GM23248 (cell line): Measurements from ENCODE around the gene SLC66A1. TPM values are rescaled to one million over a fixed set of nuclear protein-coding genes. Genes with fewer than 3 reads are reported as not detected.

Experiments
- DNase-seq: peaks from one replicate; pipeline ENCODE4 v3.0.0-alpha.2; 2015
- H2AFZ ChIP-seq: fragments of 200-600 bp; sonication (generic); 2 replicates; pipeline ENCODE4 v1.6.1; 2016; ENCODE audit warnings: antibody characterized with exemption
- H3F3A ChIP-seq: fragments of 200-600 bp; sonication (generic); 2 replicates; pipeline ENCODE4 v1.6.1; 2016; ENCODE audit warnings: mild to moderate bottlenecking, antibody characterized with exemption, mixed run types; ENCODE audit not compliant: insufficient read depth
- H3K27ac ChIP-seq: fragments of 200-600 bp; sonication (generic); 2 replicates; pipeline ENCODE4 v1.5.1; 2016; ENCODE audit warnings: mild to moderate bottlenecking
- H3K27me3 ChIP-seq: fragments of 200-600 bp; sonication (generic); replicated peaks from 2 replicates; pipeline ENCODE4 v1.6.1; 2016; ENCODE audit warnings: mild to moderate bottlenecking; ENCODE audit not compliant: insufficient read depth
- H3K36me3 ChIP-seq: fragments of 200-600 bp; sonication (generic); 2 replicates; pipeline ENCODE4 v1.6.1; 2016; ENCODE audit warnings: low read depth, mild to moderate bottlenecking
- H3K4me1 ChIP-seq: fragments of 200-600 bp; sonication (generic); 2 replicates; pipeline ENCODE4 v1.6.1; 2016; ENCODE audit warnings: mild to moderate bottlenecking; ENCODE audit not compliant: insufficient read depth
- H3K4me2 ChIP-seq: fragments of 200-600 bp; sonication (generic); one replicate; pipeline ENCODE4 v1.6.1; 2016; ENCODE audit warnings: mild to moderate bottlenecking; ENCODE audit not compliant: unreplicated experiment
- H3K4me3 ChIP-seq: fragments of 200-600 bp; sonication (generic); 2 replicates; pipeline ENCODE4 v1.5.1; 2016; ENCODE audit warnings: mild to moderate bottlenecking
- H3K79me2 ChIP-seq: fragments of 200-600 bp; sonication (generic); 2 replicates; pipeline ENCODE4 v1.6.1; 2016; ENCODE audit warnings: mild to moderate bottlenecking; ENCODE audit not compliant: insufficient read depth
- H3K9ac ChIP-seq: fragments of 200-600 bp; sonication (generic); 2 replicates; pipeline ENCODE4 v1.6.1; 2016; ENCODE audit warnings: mild to moderate bottlenecking
- H3K9me2 ChIP-seq: fragments of 200-600 bp; sonication (generic); 2 replicates; pipeline ENCODE4 v1.6.1; 2016; ENCODE audit warnings: mixed run types, mild to moderate bottlenecking, moderate library complexity; ENCODE audit not compliant: insufficient read depth
- H3K9me3 ChIP-seq: fragments of 200-600 bp; sonication (generic); one replicate; pipeline ENCODE4 v1.6.1; 2017; ENCODE audit warnings: low read depth
- H4K20me1 ChIP-seq: fragments of 200-600 bp; sonication (generic); 2 replicates; pipeline ENCODE4 v1.6.0; 2016; ENCODE audit not compliant: insufficient read depth
- EZH2 ChIP-seq: fragments of 200-600 bp; sonication (generic); IDR thresholded peaks from 2 replicates; pipeline ENCODE4 v1.6.1; 2018; ENCODE audit warnings: antibody characterized with exemption, mild to moderate bottlenecking; ENCODE audit not compliant: insufficient read depth, poor library complexity, severe bottlenecking
- EZH2phosphoT487 ChIP-seq: fragments of 200-600 bp; sonication (generic); IDR thresholded peaks from 2 replicates; pipeline ENCODE4 v1.6.1; 2018; ENCODE audit warnings: antibody characterized with exemption, moderate library complexity, mild to moderate bottlenecking, low read depth; ENCODE audit not compliant: insufficient read depth
- WGBS, 2 experiments: methylation state at CpG; one replicate each; pipeline ENCODE4 v1.1.6; 2015 to 2017; ENCODE audit warnings: low lambda C conversion rate in 2 of 2, low coverage in 1 of 2; ENCODE audit errors: missing lambda C conversion rate in 2 of 2; 5-methylcytosine and 5-hydroxymethylcytosine counted together
- in situ Hi-C: fragments of 300-500 bp; cut with MboI; formaldehyde crosslinking; loops from 2 replicates; pipeline ENCODE4 v1.15.0; 2020
- polyA plus RNA-seq: library from polyadenylated mRNA; unstranded; fragments of >200 nt; fragmentation: Nextera tagmentation; extraction: Ambion mirVana; gene quantifications from 2 replicates; pipeline ENCODE4 v1.2.1, GENCODE V29; 2016
- total RNA-seq: library from RNA; depleted of rRNA; stranded (reverse); fragments of >200 nt; shearing (Covaris generic); gene quantifications from 2 replicates; pipeline ENCODE4 v1.2.3, GENCODE V29; 2014

The SLC66A1 gene
- total and polyA plus RNA-seq, 2 experiments from 2014 or later, result 13.5 to 16.2 TPM

DNA sequence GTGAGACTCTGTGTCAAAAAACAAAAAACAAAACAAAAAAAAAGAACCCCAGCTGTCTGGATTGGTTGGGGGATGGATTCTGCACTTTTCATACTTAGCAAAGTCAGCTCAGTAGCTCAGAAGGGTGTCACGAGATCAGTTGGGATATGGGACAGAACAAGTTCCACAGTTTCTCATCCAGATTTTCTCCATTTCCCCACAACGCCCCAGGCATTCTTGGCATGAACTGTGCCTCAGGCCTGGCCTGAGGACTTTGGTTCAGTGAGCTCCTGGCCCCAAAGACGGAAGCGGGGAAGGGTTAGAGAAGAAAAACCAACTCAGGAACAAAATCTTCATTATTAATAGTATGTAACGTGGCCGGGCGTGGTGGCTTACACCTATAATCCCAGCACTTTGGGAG, 2.1 kb upstream of the SLC66A1 start:
- no peaks in the 10 kb centered on the region for H3K27me3 ChIP-seq
- H4K20me1 ChIP-seq, result no peaks in the 10 kb centered on the region; the same call in 1 of the 2 replicates
- peak overlapping the region; percentile 31; the same call in 1 of the 2 replicates for H3K27ac ChIP-seq
- peaks cover 35% of the 10 kb centered on the region for H3K79me2 ChIP-seq
- H3K9me3 ChIP-seq, result no peaks in the 10 kb centered on the region
- no peak for DNase-seq
- no peak overlapping the region for H3K4me3 ChIP-seq
- TF ChIP-seq EZH2 (no peak), EZH2phosphoT487 (no peak)
- H3K9ac ChIP-seq, result peak overlapping the region; percentile 8; the same call in 1 of the 2 replicates
- 0 out of 2 replicates have a peak, but pooled peaks cover 8% of the 10 kb centered on the region for H3F3A ChIP-seq
- in situ Hi-C loops, result no loop called here
- H3K4me2 ChIP-seq, result peak overlapping the region; percentile 5
- peaks cover 16% of the 10 kb centered on the region; the same call in 1 of the 2 replicates for H3K36me3 ChIP-seq
- WGBS, 2 experiments, result 56 to 60% methylated on average over 7 of the region's 7 CpGs
- H3K9me2 ChIP-seq, result no peaks in the 10 kb centered on the region
- no peak overlapping the region for H2AFZ ChIP-seq
- H3K4me1 ChIP-seq, result peaks cover 16% of the 10 kb centered on the region

DNA sequence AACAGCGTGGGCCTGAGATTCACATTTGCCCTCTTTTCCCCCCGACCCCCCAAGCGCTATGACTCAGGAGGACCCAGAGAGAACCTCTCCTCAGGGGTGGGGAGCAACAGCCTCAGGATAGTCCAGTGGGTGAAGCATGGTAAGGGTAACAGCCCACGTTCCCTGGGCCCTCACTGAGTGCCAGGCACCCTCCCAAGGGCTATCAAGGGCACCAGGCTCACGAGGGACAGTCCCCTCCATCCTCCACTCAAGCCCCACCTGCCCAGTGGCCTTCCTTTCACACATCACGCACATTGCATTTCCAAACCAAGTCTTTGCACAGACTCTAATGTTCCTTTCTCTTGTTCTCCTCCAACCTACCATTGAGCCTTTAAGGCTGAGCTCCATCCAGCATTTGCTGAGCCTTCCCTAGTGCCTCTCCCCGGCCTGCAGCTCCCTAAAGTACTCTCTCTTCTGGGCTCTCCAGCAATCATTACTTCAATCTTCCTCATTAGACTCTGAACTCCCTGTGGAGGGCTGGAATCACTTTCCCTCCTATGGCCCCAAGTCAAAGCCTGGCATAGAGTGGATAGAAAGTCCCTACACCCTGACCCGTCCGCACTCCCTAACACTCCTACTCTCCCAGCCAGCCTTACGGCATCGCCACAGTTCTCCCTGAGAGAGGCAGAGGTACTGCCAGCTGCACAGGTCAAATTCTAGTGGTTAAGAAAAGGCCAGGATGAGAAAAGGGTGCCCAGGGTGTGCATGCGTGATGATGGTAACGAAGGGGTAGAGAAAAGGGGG, 1.2 kb upstream of the SLC66A1 start:
- Histone ChIP-seq H3K36me3 (peaks cover 8% of the 10 kb centered on the region; the same call in 1 of the 2 replicates), H3K4me3 (peak overlapping the region; percentile 82), H2AFZ (peak overlapping the region; percentile 79), H3K9me2 (no peaks in the 10 kb centered on the region), H3K4me2 (peak overlapping the region; percentile 98), H3K27ac (no peak overlapping the region), H3K4me1 (peaks cover 19% of the 10 kb centered on the region), H3F3A (0 out of 2 replicates have a peak, but pooled peaks cover 8% of the 10 kb centered on the region), H4K20me1 (no peaks in the 10 kb centered on the region; the same call in 1 of the 2 replicates), H3K9me3 (no peaks in the 10 kb centered on the region), H3K79me2 (peaks cover 39% of the 10 kb centered on the region), H3K9ac (peak overlapping the region; percentile 88), H3K27me3 (no peaks in the 10 kb centered on the region)
- DNase-seq, result peak; percentile 61
- WGBS, 2 experiments, result 36 to 40% methylated on average over 12 to 13 of the region's 13 CpGs
- no peak for TF ChIP-seq EZH2phosphoT487
- TF ChIP-seq EZH2, result no peak
- in situ Hi-C loops, result no loop called here

DNA sequence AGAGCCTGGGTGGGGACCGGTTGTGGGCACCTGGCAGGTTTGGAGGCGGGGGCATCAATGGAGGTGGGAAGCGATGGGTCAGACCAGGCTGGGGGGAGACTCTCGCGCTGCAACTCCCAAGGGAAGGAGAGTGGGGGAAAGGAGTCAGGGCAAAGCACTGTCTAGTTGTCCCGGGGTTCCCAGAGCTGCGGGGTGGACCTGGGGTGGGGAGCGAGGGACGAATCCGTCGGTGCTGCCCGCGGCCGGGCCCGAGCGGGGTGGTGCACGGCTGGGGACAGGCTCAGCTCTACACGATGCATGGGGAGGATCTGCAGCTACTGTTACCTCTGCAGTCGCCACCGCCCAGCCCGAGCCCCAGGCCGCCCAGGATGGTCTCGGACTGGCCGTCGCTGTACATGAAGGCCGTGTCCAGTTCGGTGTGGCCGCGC, 609 bp upstream of the SLC66A1 start:
- no peak for DNase-seq
- Histone ChIP-seq H3K36me3 (peaks cover 7% of the 10 kb centered on the region; the same call in 1 of the 2 replicates), H2AFZ (peak overlapping the region; percentile 79), H3K79me2 (peaks cover 43% of the 10 kb centered on the region), H3K4me3 (peak overlapping the region; percentile 82), H3K4me1 (peaks cover 19% of the 10 kb centered on the region), H3K4me2 (peak overlapping the region; percentile 98), H3K9ac (peak overlapping the region; percentile 88), H3K9me3 (no peaks in the 10 kb centered on the region), H3F3A (0 out of 2 replicates have a peak, but pooled peaks cover 8% of the 10 kb centered on the region), H4K20me1 (no peaks in the 10 kb centered on the region; the same call in 1 of the 2 replicates), H3K27me3 (no peaks in the 10 kb centered on the region), H3K9me2 (no peaks in the 10 kb centered on the region), H3K27ac (peak overlapping the region; percentile 43)
- TF ChIP-seq EZH2phosphoT487, result no peak
- TF ChIP-seq EZH2, result no peak
- in situ Hi-C loops, result no loop called here
- WGBS, 2 experiments, result 0 to 1% methylated on average over 19 to 27 of the region's 29 CpGs

DNA sequence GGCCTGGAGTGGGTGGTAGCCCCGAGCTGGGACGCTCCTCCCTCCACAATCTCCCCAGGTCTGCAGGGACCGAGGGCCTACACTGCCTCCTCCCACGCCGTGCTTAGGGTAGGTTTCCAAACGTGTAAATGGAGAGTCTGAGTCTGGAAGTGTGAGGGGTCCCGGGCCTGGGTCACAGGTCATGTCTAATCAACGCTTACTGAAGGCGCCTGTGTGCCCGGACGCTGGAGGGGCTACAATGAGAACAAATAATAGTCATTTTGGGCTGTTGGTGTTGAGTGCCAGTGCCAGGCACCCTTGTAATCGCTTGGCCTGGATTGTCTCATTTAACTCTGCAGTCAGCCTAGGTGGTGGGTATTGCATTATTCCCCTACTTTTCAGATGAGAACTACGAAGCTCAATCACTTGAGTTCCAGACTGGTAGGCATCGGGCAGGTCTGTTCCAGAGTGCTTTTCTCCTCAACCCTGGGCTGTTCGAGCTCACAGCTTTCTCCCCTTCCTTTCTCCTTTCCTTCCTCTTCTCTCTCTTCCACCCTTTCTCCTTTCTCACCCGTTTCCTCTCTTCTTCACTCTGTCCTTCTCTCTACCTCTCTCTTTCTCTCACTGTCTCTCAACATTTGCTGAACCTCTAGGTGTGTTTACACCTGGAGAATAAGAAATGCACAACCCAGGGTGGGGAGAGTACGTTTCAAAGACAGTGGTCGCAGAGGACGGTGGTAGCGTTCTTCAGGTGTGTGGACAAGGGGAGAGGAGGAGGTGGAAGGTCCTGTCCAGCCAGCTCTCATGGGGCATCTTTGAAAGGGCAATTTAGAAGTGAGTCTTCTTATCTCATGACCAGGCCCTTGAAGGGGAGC, 883 bp downstream of the SLC66A1 start:
- 28 to 30% methylated on average over 20 of the region's 20 CpGs for WGBS, 2 experiments
- peaks cover 51% of the 10 kb centered on the region for H3K79me2 ChIP-seq

More for the DNA sequence above, 883 bp downstream of the SLC66A1 start:
- Histone ChIP-seq H2AFZ (peak overlapping the region; percentile 73), H3K36me3 (peaks cover under 1% of the 10 kb centered on the region; the same call in 1 of the 2 replicates), H3K27ac (peak overlapping the region; percentile 76), H3K4me3 (peak overlapping the region; percentile 82), H3K4me2 (peak overlapping the region; percentile 90), H3K4me1 (peaks cover 19% of the 10 kb centered on the region), H3K9ac (peak overlapping the region; percentile 88), H3K9me2 (no peaks in the 10 kb centered on the region), H3F3A (0 out of 2 replicates have a peak, but pooled peaks cover 8% of the 10 kb centered on the region), H3K27me3 (no peaks in the 10 kb centered on the region), H3K9me3 (no peaks in the 10 kb centered on the region), H4K20me1 (no peaks in the 10 kb centered on the region; the same call in 1 of the 2 replicates)
- no peak for TF ChIP-seq EZH2phosphoT487
- TF ChIP-seq EZH2, result no peak
- in situ Hi-C loops, result no loop called here
- no peak for DNase-seq
